Activated CD8-positive, alpha-beta memory T cell treated with anti-CD3 and anti-CD28 coated beads, Interleukin-2, amount 50 U/mL, for 4 hours (primary cell): ENCODE measurements around the gene RNF25.

Source experiments
- DNase-seq: peaks from one replicate; pipeline ENCODE4 v3.0.0-alpha.2; 2020

Gene RNF25

DNA sequence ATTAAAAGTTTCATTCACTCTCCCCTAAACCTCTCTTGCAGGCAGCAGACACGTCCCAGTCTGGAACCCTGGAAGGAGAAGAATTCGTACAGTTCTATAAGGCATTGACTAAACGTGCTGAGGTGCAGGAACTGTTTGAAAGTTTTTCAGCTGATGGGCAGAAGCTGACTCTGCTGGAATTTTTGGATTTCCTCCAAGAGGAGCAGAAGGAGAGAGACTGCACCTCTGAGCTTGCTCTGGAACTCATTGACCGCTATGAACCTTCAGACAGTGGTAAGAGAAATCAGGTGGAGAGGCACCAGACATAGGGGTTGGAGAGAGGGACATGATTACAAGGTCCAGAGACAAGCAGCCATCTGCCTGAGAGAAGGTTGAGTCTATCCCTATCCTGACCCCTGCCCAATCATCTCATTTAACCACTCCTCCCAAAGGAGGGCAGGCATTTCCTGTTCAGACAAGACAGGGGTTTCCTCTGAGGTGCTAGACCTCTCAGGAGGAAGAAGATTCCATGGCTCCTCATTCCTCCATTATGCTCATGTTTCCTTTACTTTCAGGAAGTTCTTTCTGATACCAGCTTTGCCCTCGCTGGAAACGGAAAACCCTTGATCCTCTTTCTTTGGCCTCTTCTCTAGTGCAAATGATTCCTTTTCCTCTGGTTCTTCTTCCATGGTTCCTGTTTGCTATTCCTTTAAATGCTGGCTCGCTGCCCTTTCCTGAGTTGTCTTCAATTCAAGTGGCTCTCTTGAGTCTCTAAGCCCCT, 49.0 kb downstream of the RNF25 start:
- no peak for DNase-seq

DNA sequence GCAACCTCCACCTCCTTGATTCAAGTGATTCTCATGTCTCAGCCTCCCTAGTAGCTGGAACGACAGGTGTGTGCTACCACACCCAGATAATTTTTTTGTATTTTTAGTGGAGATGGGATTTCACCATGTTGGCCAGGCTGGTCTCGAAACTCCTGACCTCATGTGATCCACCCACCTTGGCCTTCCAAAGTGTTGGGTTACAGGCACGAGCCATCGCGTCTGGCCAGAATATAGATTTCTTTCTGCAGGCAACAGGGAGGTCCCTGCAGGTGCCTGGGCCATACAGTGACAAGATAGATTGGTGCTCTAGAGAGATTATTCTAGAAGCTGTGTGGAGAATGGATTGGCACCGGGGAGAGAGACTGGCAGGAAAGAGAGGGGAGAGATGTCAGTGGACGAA, 50.8 kb downstream of the RNF25 start:
- no peak for DNase-seq

DNA sequence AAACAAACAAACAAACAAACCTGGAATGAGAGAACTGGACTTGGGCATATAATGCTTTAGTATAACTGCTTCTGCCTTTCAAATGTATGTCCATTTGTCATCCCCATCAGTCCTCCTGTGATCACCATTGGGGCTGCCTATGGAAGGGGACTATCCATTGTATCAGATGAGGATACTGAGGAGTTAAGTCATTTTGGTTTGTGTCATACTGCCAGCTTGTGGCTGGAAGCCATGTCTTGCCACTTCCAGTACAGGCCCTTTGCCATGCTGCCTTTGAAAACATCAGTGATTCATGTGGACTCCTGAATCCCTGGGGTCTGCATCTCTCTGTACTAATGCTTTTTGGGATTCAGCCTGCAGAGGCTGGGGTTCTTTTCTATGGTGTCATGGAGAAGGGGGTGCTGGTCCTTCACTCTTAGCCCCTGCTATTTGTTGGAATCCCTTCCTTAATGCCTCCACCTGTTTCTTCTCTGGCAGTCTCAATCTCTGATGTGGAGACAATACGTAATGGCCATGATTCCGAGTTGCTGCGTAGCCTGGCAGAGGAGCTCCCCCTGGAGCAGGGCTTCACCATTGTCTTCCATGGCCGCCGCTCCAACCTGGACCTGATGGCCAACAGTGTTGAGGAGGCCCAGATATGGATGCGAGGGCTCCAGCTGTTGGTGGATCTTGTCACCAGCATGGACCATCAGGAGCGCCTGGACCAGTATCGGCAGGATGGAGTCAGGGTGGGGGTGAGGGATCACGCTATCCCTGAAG, 53.5 kb downstream of the RNF25 start:
- no peak for DNase-seq

DNA sequence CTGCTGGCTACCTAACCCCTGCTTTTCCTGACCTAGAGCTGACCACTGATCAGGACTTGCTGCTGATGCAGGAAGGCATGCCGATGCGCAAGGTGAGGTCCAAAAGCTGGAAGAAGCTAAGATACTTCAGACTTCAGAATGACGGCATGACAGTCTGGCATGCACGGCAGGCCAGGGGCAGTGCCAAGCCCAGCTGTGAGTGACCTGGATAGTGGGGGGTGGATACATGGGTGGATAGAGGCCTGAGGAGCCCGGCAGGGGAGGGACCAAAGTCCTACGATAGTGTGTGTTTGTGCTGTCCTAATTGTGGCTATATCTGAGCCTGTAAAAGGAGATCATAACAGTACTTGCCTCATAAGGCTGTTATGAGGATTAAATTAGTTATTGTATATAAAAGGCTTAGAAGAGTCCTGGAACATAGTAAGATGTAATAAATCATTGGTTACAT, 55.9 kb downstream of the RNF25 start:
- no peak for DNase-seq
